Measurements from ENCODE around the gene ASCC2. TPM values are rescaled to one million over a fixed set of nuclear protein-coding genes. Genes with fewer than 3 reads are reported as not detected.

Gene ASCC2
- total RNA-seq, 4 donors from 2014 or later, result 20.5 to 32.6 (median 25.1) TPM

- WGBS, result 78% methylated on average over 5 of the region's 5 CpGs
- no peak overlapping the region for H3K27ac ChIP-seq (replicated peaks in 1 of 4)
Measured at GRCh38 chr22:29795663-29796062, 42.4 kb downstream of the ASCC2 start.

GRCh38 chr22:29793396-29793795 is 44.7 kb downstream of the ASCC2 start:
- Histone ChIP-seq H3K4me1 (peaks cover 0 to 6% (median 5%) of the 10 kb centered on the region in 4 donors), H3K9me3 (no peaks in the 10 kb centered on the region), H3K36me3 (peaks cover 48 to 100% (median 95%) of the 10 kb centered on the region in 4 donors), H3K4me3 (no peak overlapping the region), H3K27me3 (no peaks in the 10 kb centered on the region), H3K27ac (replicated peaks in 1 of 4) (no peak overlapping the region)
- intact Hi-C loops (cut with DNase I), result no loop called here
- no peak for DNase-seq (ENCODE audit: extremely low spot score)
- TF ChIP-seq POLR2AphosphoS5 (IDR thresholded peaks at IDR 0.05), result no peak
- no peak for TF ChIP-seq POLR2A (IDR thresholded peaks at IDR 0.05; ENCODE audit: low read depth)
- TF ChIP-seq CTCF (IDR thresholded peaks at IDR 0.05), result no peak
- no peak for TF ChIP-seq EP300 (IDR thresholded peaks at IDR 0.05)
- 95% methylated on average over 17 of the region's 17 CpGs for WGBS

More at GRCh38 chr22:29795663-29796062, 42.4 kb downstream of the ASCC2 start:
- H3K4me1 ChIP-seq, result peaks cover 17 to 23% (median 20%) of the 10 kb centered on the region in 4 donors
- H3K36me3 ChIP-seq, result peaks cover 40 to 100% (median 92%) of the 10 kb centered on the region in 4 donors
- TF ChIP-seq POLR2AphosphoS5 (IDR thresholded peaks at IDR 0.05) (no peak), EP300 (IDR thresholded peaks at IDR 0.05) (no peak), CTCF (IDR thresholded peaks at IDR 0.05) (no peak), POLR2A (IDR thresholded peaks at IDR 0.05; ENCODE audit: low read depth) (no peak)
- no peak overlapping the region for H3K4me3 ChIP-seq
- DNase-seq (ENCODE audit: extremely low spot score), result no peak
- no peaks in the 10 kb centered on the region for H3K27me3 ChIP-seq
- no peaks in the 10 kb centered on the region for H3K9me3 ChIP-seq
- intact Hi-C loops (cut with DNase I), result no loop called here

GRCh38 chr22:29790061-29790460 is 48.0 kb downstream of the ASCC2 start:
- intact Hi-C loops (cut with DNase I), result no loop called here
- no peak for DNase-seq (ENCODE audit: extremely low spot score)
- peaks cover 0 to 16% (median 6%) of the 10 kb centered on the region in 4 donors for H3K4me1 ChIP-seq
- H3K27me3 ChIP-seq, result no peaks in the 10 kb centered on the region
- no peak for TF ChIP-seq POLR2AphosphoS5 (IDR thresholded peaks at IDR 0.05)
- no peak for TF ChIP-seq CTCF (IDR thresholded peaks at IDR 0.05)
- TF ChIP-seq EP300 (IDR thresholded peaks at IDR 0.05), result no peak
- TF ChIP-seq POLR2A (IDR thresholded peaks at IDR 0.05; ENCODE audit: low read depth), result no peak
- peaks cover 50 to 84% (median 78%) of the 10 kb centered on the region in 4 donors for H3K36me3 ChIP-seq
- 86% methylated on average over 5 of the region's 5 CpGs for whole genome bisulfite sequencing
- H3K9me3 ChIP-seq, result no peaks in the 10 kb centered on the region
- H3K4me3 ChIP-seq, result no peak overlapping the region
- no peak overlapping the region for H3K27ac ChIP-seq (replicated peaks in 1 of 4)

GRCh38 chr22:29788339-29789279 is 49.5 kb downstream of the ASCC2 start:
- Histone ChIP-seq H3K9me3 (no peaks in the 10 kb centered on the region), H3K4me1 (peaks cover 0 to 30% (median 19%) of the 10 kb centered on the region in 4 donors), H3K36me3 (peaks cover 46 to 70% (median 64%) of the 10 kb centered on the region in 4 donors), H3K4me3 (no peak overlapping the region), H3K27ac (replicated peaks in 1 of 4) (no peak overlapping the region), H3K27me3 (no peaks in the 10 kb centered on the region)
- no peak for DNase-seq (ENCODE audit: extremely low spot score)
- intact Hi-C loops (cut with DNase I), result no loop called here
- 83% methylated on average over 22 of the region's 27 CpGs for WGBS
- no peak for TF ChIP-seq CTCF (IDR thresholded peaks at IDR 0.05)
- TF ChIP-seq POLR2A (IDR thresholded peaks at IDR 0.05; ENCODE audit: low read depth), result no peak
- no peak for TF ChIP-seq EP300 (IDR thresholded peaks at IDR 0.05)
- TF ChIP-seq POLR2AphosphoS5 (IDR thresholded peaks at IDR 0.05), result no peak

Measured in esophagus muscularis mucosa (tissue), 4 donors.